Testis (tissue), 2 donors: ENCODE measurements around the gene CHRNA7.

Experiments used
- POLR2A ChIP-seq: fragments of 450-650 bp; IDR thresholded peaks from one replicate; pipeline ENCODE4 v1.6.1; 2017; ENCODE audit warnings: antibody characterized with exemption, mild to moderate bottlenecking, moderate library complexity
- TF ChIP-seq, protein P1 (sequence below), 3 experiments: fragments of 450-650 bp in 2 of 3; fragments of 200-600 bp in 1 of 3; sonication (generic) in 1 of 3; IDR thresholded peaks; one replicate each; pipeline ENCODE4 v1.5.1; 2016 to 2019; ENCODE audit warnings: antibody characterized with exemption in 3 of 3, mild to moderate bottlenecking in 2 of 3, moderate library complexity in 1 of 3

GRCh38 chr15:32134842-32135241 is 104.5 kb downstream of the CHRNA7 start:
- TF ChIP-seq, protein P1, sequence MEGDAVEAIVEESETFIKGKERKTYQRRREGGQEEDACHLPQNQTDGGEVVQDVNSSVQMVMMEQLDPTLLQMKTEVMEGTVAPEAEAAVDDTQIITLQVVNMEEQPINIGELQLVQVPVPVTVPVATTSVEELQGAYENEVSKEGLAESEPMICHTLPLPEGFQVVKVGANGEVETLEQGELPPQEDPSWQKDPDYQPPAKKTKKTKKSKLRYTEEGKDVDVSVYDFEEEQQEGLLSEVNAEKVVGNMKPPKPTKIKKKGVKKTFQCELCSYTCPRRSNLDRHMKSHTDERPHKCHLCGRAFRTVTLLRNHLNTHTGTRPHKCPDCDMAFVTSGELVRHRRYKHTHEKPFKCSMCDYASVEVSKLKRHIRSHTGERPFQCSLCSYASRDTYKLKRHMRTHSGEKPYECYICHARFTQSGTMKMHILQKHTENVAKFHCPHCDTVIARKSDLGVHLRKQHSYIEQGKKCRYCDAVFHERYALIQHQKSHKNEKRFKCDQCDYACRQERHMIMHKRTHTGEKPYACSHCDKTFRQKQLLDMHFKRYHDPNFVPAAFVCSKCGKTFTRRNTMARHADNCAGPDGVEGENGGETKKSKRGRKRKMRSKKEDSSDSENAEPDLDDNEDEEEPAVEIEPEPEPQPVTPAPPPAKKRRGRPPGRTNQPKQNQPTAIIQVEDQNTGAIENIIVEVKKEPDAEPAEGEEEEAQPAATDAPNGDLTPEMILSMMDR (IDR thresholded peaks at IDR 0.05), result no peak
- no peak for TF ChIP-seq POLR2A
